Breast epithelium (tissue), 4 donors: ENCODE results near the gene PIWIL1. TPM values are rescaled to one million over a fixed set of nuclear protein-coding genes. Genes with fewer than 3 reads are reported as not detected.

Experiments used
- DNase-seq, 2 donors: peaks; one replicate each; pipeline ENCODE4 v3.0.0-alpha.2; 2019; ENCODE audit warnings: low spot score in 2 of 2
- H3K27ac ChIP-seq, 2 donors: fragments of 200-600 bp; sonication (generic) in 1 of 2; one replicate each; pipeline ENCODE4 v1.5.1; 2016 to 2019; ENCODE audit warnings: mild to moderate bottlenecking in 1 of 2
- H3K27me3 ChIP-seq, 2 donors: fragments of 200-600 bp; sonication (generic) in 1 of 2; one replicate each; pipeline versions ENCODE4 v1.5.1 to v1.6.0; 2017 to 2019; ENCODE audit warnings: control low read depth in 1 of 2, mild to moderate bottlenecking in 1 of 2
- H3K36me3 ChIP-seq: fragments of 200-600 bp; one replicate; pipeline ENCODE4 v1.5.1; 2019
- H3K4me1 ChIP-seq, 2 donors: fragments of 200-600 bp; sonication (generic); one replicate each; pipeline ENCODE4 v1.5.1; 2016 to 2019; ENCODE audit warnings: control low read depth in 1 of 2
- H3K4me3 ChIP-seq, 3 donors: fragments of 200-600 bp; sonication (generic); 1 replicate in 2 of 3; 2 replicates in 1 of 3; pipeline ENCODE4 v1.5.1; 2016 to 2019; ENCODE audit warnings: mild to moderate bottlenecking in 3 of 3, moderate library complexity in 2 of 3
- H3K9me3 ChIP-seq, 2 donors: fragments of 200-600 bp; sonication (generic) in 1 of 2; one replicate each; pipeline ENCODE4 v1.5.1; 2016 to 2019; ENCODE audit warnings: control low read depth in 1 of 2
- CTCF ChIP-seq, 3 donors: fragments of 450-650 bp; IDR thresholded peaks; one replicate each; pipeline ENCODE4 v1.5.1; 2016 to 2017; ENCODE audit warnings: antibody characterized with exemption in 3 of 3, mild to moderate bottlenecking in 3 of 3, moderate library complexity in 3 of 3
- POLR2A ChIP-seq: fragments of 450-650 bp; IDR thresholded peaks from one replicate; pipeline ENCODE4 v1.6.1; 2016; ENCODE audit warnings: antibody characterized with exemption, mild to moderate bottlenecking, moderate library complexity
- POLR2AphosphoS5 ChIP-seq, 3 donors: sonication (generic); formaldehyde crosslinking; IDR thresholded peaks; one replicate each; pipeline ENCODE4 v1.6.1; 2017; ENCODE audit warnings: antibody characterized with exemption in 3 of 3
- intact Hi-C: fragments of 100-400 bp; cut with DNase I; formaldehyde crosslinking; loops from one replicate; pipeline ENCODE4 v1.15.1; 2023; ENCODE audit warnings: low total_unique reads
- total RNA-seq, 3 donors: library from RNA; depleted of rRNA; stranded (reverse); fragments of >200 nt; gene quantifications; one replicate each; pipeline ENCODE4 v1.1.0, GENCODE V29; 2016

The PIWIL1 gene
- under 1 TPM in 1 of 3 donors, not detected in 2; under 0.01 TPM for total RNA-seq

GRCh38 chr12:130337488-130338303, at the start of gene PIWIL1:
Gene PIWIL1, plus strand, starts transcription at chr12:130337887. Its CDS starts 4,705 bp downstream, at chr12:130342592.
- no peaks in the 10 kb centered on the region for H3K9me3 ChIP-seq
- H3K27ac ChIP-seq: no peak within 1 kb of the TSS
- no peak for DNase-seq
- no peaks in the 10 kb centered on the region for H3K36me3 ChIP-seq
- peak within 1 kb of the TSS in 1 of 3 donors; percentile 49 for H3K4me3 ChIP-seq
- peaks cover 3 to 35% of the 10 kb centered on the region in 2 donors for H3K27me3 ChIP-seq
- H3K4me1 ChIP-seq: no peaks in the 10 kb centered on the region
- TF ChIP-seq CTCF (IDR thresholded peaks at IDR 0.05) (no peak), POLR2AphosphoS5 (IDR thresholded peaks at IDR 0.05) (no peak), POLR2A (no peak)
- intact Hi-C loops: loop anchor here (5.0 kb wide), 1 partner anchor 295 kb away; no protein-coding TSS in a partner anchor

GRCh38 chr12:130288206-130288605, 49.5 kb upstream of the PIWIL1 start:
- Histone ChIP-seq H3K4me3 (no peak overlapping the region), H3K9me3 (peaks cover 5 to 27% of the 10 kb centered on the region in 2 donors), H3K27ac (no peak overlapping the region), H3K36me3 (no peaks in the 10 kb centered on the region), H3K4me1 (no peaks in the 10 kb centered on the region), H3K27me3 (peaks cover 0 to 7% of the 10 kb centered on the region in 2 donors)
- DNase-seq: no peak
- intact Hi-C loops: no loop called here
- TF ChIP-seq POLR2A (no peak), CTCF (IDR thresholded peaks at IDR 0.05) (no peak), POLR2AphosphoS5 (IDR thresholded peaks at IDR 0.05) (no peak)

- Histone ChIP-seq H3K9me3 (peaks cover 5 to 31% of the 10 kb centered on the region in 2 donors), H3K27me3 (peaks cover 0 to 7% of the 10 kb centered on the region in 2 donors), H3K4me1 (no peaks in the 10 kb centered on the region), H3K4me3 (no peak overlapping the region), H3K27ac (no peak overlapping the region), H3K36me3 (no peaks in the 10 kb centered on the region)
- intact Hi-C loops: no loop called here
- DNase-seq: no peak
- TF ChIP-seq POLR2AphosphoS5 (IDR thresholded peaks at IDR 0.05) (no peak), CTCF (IDR thresholded peaks at IDR 0.05) (no peak), POLR2A (no peak)
Observed at GRCh38 chr12:130288691-130289090, 49.0 kb upstream of the PIWIL1 start.

GRCh38 chr12:130290114-130290513, 47.6 kb upstream of the PIWIL1 start:
- Histone ChIP-seq H3K4me3 (no peak overlapping the region), H3K27ac (no peak overlapping the region), H3K27me3 (peaks cover 0 to 7% of the 10 kb centered on the region in 2 donors), H3K36me3 (no peaks in the 10 kb centered on the region), H3K4me1 (no peaks in the 10 kb centered on the region), H3K9me3 (peaks cover 5 to 36% of the 10 kb centered on the region in 2 donors)
- no peak for TF ChIP-seq CTCF (IDR thresholded peaks at IDR 0.05)
- TF ChIP-seq POLR2A: no peak
- no peak for TF ChIP-seq POLR2AphosphoS5 (IDR thresholded peaks at IDR 0.05)
- no peak for DNase-seq
- intact Hi-C loops: no loop called here

- peaks cover 0 to 18% of the 10 kb centered on the region in 2 donors for H3K27me3 ChIP-seq
- DNase-seq: no peak
- peaks cover 0 to 12% of the 10 kb centered on the region in 2 donors for H3K9me3 ChIP-seq
- H3K4me1 ChIP-seq: no peaks in the 10 kb centered on the region
- no peak overlapping the region for H3K27ac ChIP-seq
- H3K36me3 ChIP-seq: no peaks in the 10 kb centered on the region
- intact Hi-C loops: no loop called here
- TF ChIP-seq POLR2A: no peak
- TF ChIP-seq POLR2AphosphoS5 (IDR thresholded peaks at IDR 0.05): no peak
- TF ChIP-seq CTCF (IDR thresholded peaks at IDR 0.05): no peak
- H3K4me3 ChIP-seq: no peak overlapping the region
Observed at GRCh38 chr12:130298322-130299021, 39.2 kb upstream of the PIWIL1 start.
